ENCODE measurements around the gene JAKMIP3.

The JAKMIP3 gene

GRCh38 chr10:132044803-132045202 lies 20.9 kb upstream of the JAKMIP3 start:
- no peak for DNase-seq

GRCh38 chr10:132045324-132045723 lies 20.4 kb upstream of the JAKMIP3 start:
- no peak for DNase-seq

GRCh38 chr10:132047575-132048293 lies 18.0 kb upstream of the JAKMIP3 start:
- no peak for DNase-seq

- no peak for DNase-seq
Observed at GRCh38 chr10:132048294-132048667, 17.5 kb upstream of the JAKMIP3 start.

GRCh38 chr10:132050191-132050590 lies 15.6 kb upstream of the JAKMIP3 start:
- no peak for DNase-seq

GRCh38 chr10:132052124-132052523 lies 13.6 kb upstream of the JAKMIP3 start:
- DNase-seq: no peak

- no peak for DNase-seq
Observed at GRCh38 chr10:132054564-132054963, 11.2 kb upstream of the JAKMIP3 start.

GRCh38 chr10:132055616-132056015 lies 10.1 kb upstream of the JAKMIP3 start:
- DNase-seq: no peak

GRCh38 chr10:132056663-132057062 lies 9.1 kb upstream of the JAKMIP3 start:
- DNase-seq: no peak

- DNase-seq: no peak
Observed at GRCh38 chr10:132057191-132057681, 8.5 kb upstream of the JAKMIP3 start.

GRCh38 chr10:132058111-132058745 lies 7.5 kb upstream of the JAKMIP3 start:
- DNase-seq: no peak

GRCh38 chr10:132058793-132059759 lies 6.7 kb upstream of the JAKMIP3 start:
- DNase-seq: no peak

- no peak for DNase-seq
Observed at GRCh38 chr10:132059760-132060508, 5.8 kb upstream of the JAKMIP3 start.

- no peak for DNase-seq
Observed at GRCh38 chr10:132061030-132061429, 4.7 kb upstream of the JAKMIP3 start.

- no peak for DNase-seq
Observed at GRCh38 chr10:132061465-132061864, 4.3 kb upstream of the JAKMIP3 start.

- no peak for DNase-seq
Observed at GRCh38 chr10:132062116-132062515, 3.6 kb upstream of the JAKMIP3 start.

GRCh38 chr10:132062641-132063390 lies 2.9 kb upstream of the JAKMIP3 start:
- DNase-seq: no peak

- no peak for DNase-seq
Observed at GRCh38 chr10:132063432-132063831, 2.3 kb upstream of the JAKMIP3 start.

- DNase-seq: no peak
Observed at GRCh38 chr10:132064082-132064755, 1.5 kb upstream of the JAKMIP3 start.

- DNase-seq: no peak
Observed at GRCh38 chr10:132064771-132065437, 842 bp upstream of the JAKMIP3 start.

- no peak for DNase-seq
Observed at GRCh38 chr10:132066186-132066585, 440 bp downstream of the JAKMIP3 start.
